Epithelial cell of proximal tubule (primary cell): ENCODE data around the gene RALGDS. TPM values are rescaled to one million over a fixed set of nuclear protein-coding genes. Genes with fewer than 3 reads are reported as not detected.

Experiments used
- DNase-seq: peaks from one replicate; pipeline ENCODE4 v3.0.0-alpha.2; 2011; ENCODE audit warnings: low read depth
- H3K4me3 ChIP-seq: 2 replicates; pipeline ENCODE4 v1.5.1; 2011; ENCODE audit warnings: low read depth, mild to moderate bottlenecking, low read length
- total RNA-seq: library from RNA; depleted of rRNA; stranded (reverse); fragments of >200 nt; gene quantifications from 2 replicates; pipeline ENCODE4 v1.2.3, GENCODE V29; 2015
- TF ChIP-seq, protein P1 (sequence below): conservative IDR thresholded peaks from 2 replicates; pipeline ENCODE4 v1.5.1; 2012; ENCODE audit warnings: low read depth, mild to moderate bottlenecking, low read length

Gene RALGDS
- total RNA-seq, 1 donor from 2014 or later = 39.0 TPM

GRCh38 chr9:133151601-133152525 lies 30.8 kb upstream of the RALGDS start:
- H3K4me3 ChIP-seq = no peak overlapping the region
- DNase-seq = no peak
- TF ChIP-seq, protein P1, sequence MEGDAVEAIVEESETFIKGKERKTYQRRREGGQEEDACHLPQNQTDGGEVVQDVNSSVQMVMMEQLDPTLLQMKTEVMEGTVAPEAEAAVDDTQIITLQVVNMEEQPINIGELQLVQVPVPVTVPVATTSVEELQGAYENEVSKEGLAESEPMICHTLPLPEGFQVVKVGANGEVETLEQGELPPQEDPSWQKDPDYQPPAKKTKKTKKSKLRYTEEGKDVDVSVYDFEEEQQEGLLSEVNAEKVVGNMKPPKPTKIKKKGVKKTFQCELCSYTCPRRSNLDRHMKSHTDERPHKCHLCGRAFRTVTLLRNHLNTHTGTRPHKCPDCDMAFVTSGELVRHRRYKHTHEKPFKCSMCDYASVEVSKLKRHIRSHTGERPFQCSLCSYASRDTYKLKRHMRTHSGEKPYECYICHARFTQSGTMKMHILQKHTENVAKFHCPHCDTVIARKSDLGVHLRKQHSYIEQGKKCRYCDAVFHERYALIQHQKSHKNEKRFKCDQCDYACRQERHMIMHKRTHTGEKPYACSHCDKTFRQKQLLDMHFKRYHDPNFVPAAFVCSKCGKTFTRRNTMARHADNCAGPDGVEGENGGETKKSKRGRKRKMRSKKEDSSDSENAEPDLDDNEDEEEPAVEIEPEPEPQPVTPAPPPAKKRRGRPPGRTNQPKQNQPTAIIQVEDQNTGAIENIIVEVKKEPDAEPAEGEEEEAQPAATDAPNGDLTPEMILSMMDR = no peak

DNA sequence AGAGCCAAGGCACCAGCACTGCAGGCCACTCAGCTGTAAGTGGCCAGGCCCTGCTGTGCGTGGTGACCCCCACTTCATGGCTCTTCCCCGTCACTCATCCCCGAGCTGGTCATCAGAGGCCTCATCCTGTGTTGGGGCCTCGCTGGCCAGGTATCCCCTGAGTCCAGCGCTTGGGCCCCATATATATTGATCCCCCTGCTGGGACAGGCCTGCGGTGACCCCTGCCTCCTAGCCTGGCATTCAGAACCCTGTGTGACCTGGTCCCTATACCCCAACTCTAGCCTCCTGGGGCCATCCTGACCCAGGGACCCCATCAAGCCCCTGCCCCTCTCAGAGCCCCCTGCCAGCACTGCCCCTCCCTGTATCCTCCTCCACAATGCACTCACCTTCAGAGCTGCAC lies 30.0 kb upstream of the RALGDS start:
- TF ChIP-seq, protein P1 = no peak
- H3K4me3 ChIP-seq = no peak overlapping the region
- no peak for DNase-seq

GRCh38 chr9:133149130-133150015 lies 28.3 kb upstream of the RALGDS start:
- peak overlapping the region; percentile 56 for H3K4me3 ChIP-seq
- TF ChIP-seq, protein P1 = peak; percentile 28
- no peak for DNase-seq

- H3K4me3 ChIP-seq = peak overlapping the region; percentile 93
- TF ChIP-seq, protein P1 = no peak
- DNase-seq = no peak
These were observed 27.4 kb upstream of the RALGDS start for GRCh38 chr9:133148199-133149129.

DNA sequence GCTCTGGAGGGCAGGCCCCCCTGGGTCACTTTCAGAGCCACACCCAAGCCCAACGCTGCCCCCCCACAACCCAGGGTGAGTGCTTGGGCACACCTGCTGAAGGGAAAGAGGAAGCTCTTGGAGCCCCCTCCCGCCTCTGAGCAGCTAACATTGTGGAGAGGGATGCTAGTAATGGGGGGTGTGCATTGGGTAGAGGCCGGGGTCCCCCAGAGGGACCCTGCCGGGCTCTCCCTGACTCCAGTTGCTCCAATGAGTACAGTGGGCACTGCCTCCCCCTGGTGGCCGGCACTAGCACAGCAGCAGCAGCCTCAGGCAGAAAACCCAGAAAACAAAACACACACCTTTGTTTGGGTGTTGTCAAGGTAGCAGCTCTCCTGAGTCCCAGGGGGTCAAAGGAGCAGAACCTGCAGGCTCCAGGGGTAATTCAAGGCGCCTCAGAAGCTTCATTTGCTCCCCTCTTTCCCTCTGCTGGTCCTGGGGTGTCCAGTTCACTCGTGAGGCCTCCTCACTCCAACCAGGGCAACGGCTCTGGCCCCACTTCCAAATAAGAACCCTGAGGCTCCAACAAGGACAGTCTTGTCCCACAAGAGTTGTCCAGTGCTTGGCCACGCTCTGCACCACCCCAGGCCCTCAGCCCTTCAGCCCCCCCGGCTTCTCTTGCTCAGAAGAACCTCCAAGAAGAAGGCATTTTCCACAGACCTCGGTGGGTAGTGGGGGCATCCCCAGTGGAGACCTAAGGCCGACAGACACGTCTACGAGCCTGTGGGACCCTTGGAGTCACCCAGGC lies 26.6 kb upstream of the RALGDS start:
- TF ChIP-seq, protein P1 = peak; percentile 97
- peak overlapping the region; percentile 93 for H3K4me3 ChIP-seq
- no peak for DNase-seq
